CD4-positive, alpha-beta memory T cell (primary cell): Measurements from ENCODE around the gene NFATC1. TPM values are rescaled to one million over a fixed set of nuclear protein-coding genes. Genes with fewer than 3 reads are reported as not detected.

Experiments
- CTCF ChIA-PET: fragments of 350-600 bp; sonication (Branson Sonifier 250); formaldehyde crosslinking; loops from one replicate; lab custom pipeline; 2021; ENCODE audit warnings: inconsistent platforms; ENCODE audit not compliant: partially characterized antibody; lab: Charles Lee
- POLR2A ChIA-PET: fragments of 350-600 bp; sonication (Branson Sonifier 250); formaldehyde crosslinking; loops from one replicate; lab custom pipeline; 2021; ENCODE audit not compliant: partially characterized antibody; lab: Charles Lee
- DNase-seq, 5 donors: peaks; one replicate each; pipeline versions ENCODE4 v3.0.0 to v3.0.0-alpha.2; 2020 to 2022; ENCODE audit warnings: mixed read lengths in 1 of 5
- H3K27ac ChIP-seq: one replicate; pipeline ENCODE4 v1.7.0; 2013; ENCODE audit warnings: low read depth, low read length
- H3K27me3 ChIP-seq: 2 replicates; pipeline ENCODE4 v1.7.0; 2013; ENCODE audit warnings: mild to moderate bottlenecking, low read length, moderate library complexity; ENCODE audit not compliant: insufficient read depth
- H3K36me3 ChIP-seq: 2 replicates; pipeline ENCODE4 v1.7.0; 2013; ENCODE audit warnings: mild to moderate bottlenecking, low read length, moderate library complexity; ENCODE audit not compliant: insufficient read depth
- H3K4me1 ChIP-seq: 2 replicates; pipeline ENCODE4 v1.7.0; 2013; ENCODE audit warnings: mild to moderate bottlenecking, low read length, moderate library complexity; ENCODE audit not compliant: insufficient read depth
- H3K4me3 ChIP-seq, 2 donors: one replicate each; pipeline ENCODE4 v1.7.0; 2013; ENCODE audit warnings: low read length in 2 of 2, mild to moderate bottlenecking in 1 of 2
- H3K9me3 ChIP-seq, 2 donors: one replicate each; pipeline ENCODE4 v1.7.0; 2013; ENCODE audit warnings: low read length in 2 of 2, control low read depth in 1 of 2; ENCODE audit not compliant: control insufficient read depth in 1 of 2
- H3K27ac Mint-ChIP-seq, 7 donors: one replicate each; pipeline ENCODE4 v1.8.0; 2020 to 2021; ENCODE audit warnings: mixed read lengths in 7 of 7, mild to moderate bottlenecking in 6 of 7, inconsistent platforms in 3 of 7, moderate library complexity in 3 of 7
- H3K27me3 Mint-ChIP-seq, 2 donors: one replicate each; pipeline ENCODE4 v1.8.0; 2020 to 2021; ENCODE audit warnings: mixed read lengths in 2 of 2
- H3K36me3 Mint-ChIP-seq, 2 donors: one replicate each; pipeline ENCODE4 v1.8.0; 2020 to 2021; ENCODE audit warnings: mixed read lengths in 2 of 2, inconsistent platforms in 1 of 2, mild to moderate bottlenecking in 1 of 2
- H3K4me1 Mint-ChIP-seq, 4 donors: one replicate each; pipeline ENCODE4 v1.8.0; 2020 to 2021; ENCODE audit warnings: mixed read lengths in 4 of 4, mild to moderate bottlenecking in 1 of 4
- H3K4me3 Mint-ChIP-seq, 8 donors: one replicate each; pipeline ENCODE4 v1.8.0; 2020 to 2021; ENCODE audit warnings: mixed read lengths in 8 of 8, mild to moderate bottlenecking in 7 of 8, moderate library complexity in 6 of 8, inconsistent platforms in 3 of 8
- H3K9me3 Mint-ChIP-seq, 8 donors: one replicate each; pipeline ENCODE4 v1.8.0; 2020 to 2021; ENCODE audit warnings: mixed read lengths in 8 of 8, mild to moderate bottlenecking in 5 of 8, inconsistent platforms in 3 of 8, moderate library complexity in 1 of 8
- intact Hi-C: fragments of 100-400 bp; cut with micrococcal nuclease; formaldehyde crosslinking; loops from one replicate; pipeline ENCODE4 v1.15.1; 2023
- polyA plus RNA-seq, 2 donors: library from polyadenylated mRNA; unstranded; fragments of 300-500 nt; fragmentation: Illumina TruSeq; gene quantifications; one replicate each; pipeline ENCODE4 v1.2.3, GENCODE V29; 2021
- total RNA-seq, 2 experiments: library from RNA; stranded (reverse); gene quantifications; one replicate each; pipeline ENCODE4 v1.2.3, GENCODE V29; 2021

NFATC1 gene
- total and polyA plus RNA-seq, 4 experiments from 2014 or later, result 15.3 to 69.6 (median 54.9) TPM

- POLR2A ChIA-PET, result no interaction called here
- no peaks in the 10 kb centered on the region for H3K9me3 ChIP-seq
- H3K36me3 ChIP-seq, result peaks cover 3% of the 10 kb centered on the region
- Mint-ChIP-seq H3K9me3 (no peaks in the 10 kb centered on the region), H3K36me3 (peaks cover 0 to 43% of the 10 kb centered on the region in 2 donors), H3K27me3 (no peaks in the 10 kb centered on the region), H3K27ac (peak overlapping the region in 2 of 7 donors; percentile 36 to 64), H3K4me1 (peaks cover 20 to 53% (median 38%) of the 10 kb centered on the region in 4 donors), H3K4me3 (no peak overlapping the region)
- no peak overlapping the region for H3K4me3 ChIP-seq
- DNase-seq, result no peak
- H3K4me1 ChIP-seq, result peaks cover 12% of the 10 kb centered on the region
- CTCF ChIA-PET, result interaction anchor here (1.3 to 1.6 kb wide), 2 partner anchors 12 to 42 kb away, joined by 4 read pairs; no protein-coding TSS in a partner anchor
- no peak overlapping the region for H3K27ac ChIP-seq
- intact Hi-C loops, result no loop called here
- H3K27me3 ChIP-seq, result no peaks in the 10 kb centered on the region
Measured at GRCh38 chr18:79442508-79443221, 46.9 kb downstream of the NFATC1 start.

- CTCF ChIA-PET, result interaction anchor here (0.8 to 0.9 kb wide), 2 partner anchors 63 to 79 kb away, joined by 3 read pairs; no protein-coding TSS in a partner anchor
- no peaks in the 10 kb centered on the region for H3K27me3 Mint-ChIP-seq
Measured at GRCh38 chr18:79445221-79445620, 49.5 kb downstream of the NFATC1 start.

GRCh38 chr18:79445696-79446561 lies 50.2 kb downstream of the NFATC1 start:
- no peak overlapping the region for H3K4me3 ChIP-seq
- H3K36me3 ChIP-seq, result peaks cover 16% of the 10 kb centered on the region
- peaks cover 7 to 28% (median 19%) of the 10 kb centered on the region in 4 donors for H3K4me1 Mint-ChIP-seq
- POLR2A ChIA-PET, result no interaction called here
- no peak for DNase-seq
- H3K9me3 ChIP-seq, result no peaks in the 10 kb centered on the region
- no peaks in the 10 kb centered on the region for H3K27me3 Mint-ChIP-seq
- H3K4me1 ChIP-seq, result no peaks in the 10 kb centered on the region
- H3K36me3 Mint-ChIP-seq, result peaks cover 5 to 48% of the 10 kb centered on the region in 2 donors
- CTCF ChIA-PET, result interaction anchor here (0.8 to 0.9 kb wide), 2 partner anchors 64 to 78 kb away, joined by 3 read pairs; no protein-coding TSS in a partner anchor
- H3K4me3 Mint-ChIP-seq, result no peak overlapping the region
- H3K27ac Mint-ChIP-seq, result peak overlapping the region; percentile 4 to 72 (median 48)
- intact Hi-C loops, result no loop called here
- no peak overlapping the region for H3K27ac ChIP-seq
- H3K27me3 ChIP-seq, result no peaks in the 10 kb centered on the region
- H3K9me3 Mint-ChIP-seq, result no peaks in the 10 kb centered on the region

More at GRCh38 chr18:79445221-79445620, 49.5 kb downstream of the NFATC1 start:
- Histone ChIP-seq H3K4me3 (no peak overlapping the region), H3K9me3 (no peaks in the 10 kb centered on the region), H3K36me3 (peaks cover 11% of the 10 kb centered on the region), H3K4me1 (no peaks in the 10 kb centered on the region), H3K27me3 (no peaks in the 10 kb centered on the region), H3K27ac (no peak overlapping the region)
- peaks cover 5 to 43% of the 10 kb centered on the region in 2 donors for H3K36me3 Mint-ChIP-seq
- POLR2A ChIA-PET, result no interaction called here
- DNase-seq, result no peak
- H3K4me3 Mint-ChIP-seq, result no peak overlapping the region
- H3K9me3 Mint-ChIP-seq, result no peaks in the 10 kb centered on the region
- intact Hi-C loops, result no loop called here
- H3K27ac Mint-ChIP-seq, result peak overlapping the region in 3 of 7 donors; percentile 55 to 65 (median 64)
- peaks cover 7 to 28% (median 20%) of the 10 kb centered on the region in 4 donors for H3K4me1 Mint-ChIP-seq

GRCh38 chr18:79446931-79447330 lies 51.2 kb downstream of the NFATC1 start:
- Mint-ChIP-seq H3K36me3 (peaks cover 9 to 52% of the 10 kb centered on the region in 2 donors), H3K4me3 (no peak overlapping the region), H3K4me1 (peaks cover 5 to 21% (median 14%) of the 10 kb centered on the region in 4 donors), H3K27ac (peak overlapping the region in 1 of 7 donors; percentile 68), H3K27me3 (no peaks in the 10 kb centered on the region), H3K9me3 (no peaks in the 10 kb centered on the region)
- H3K4me3 ChIP-seq, result no peak overlapping the region
- H3K27me3 ChIP-seq, result no peaks in the 10 kb centered on the region
- ChIA-PET CTCF (no interaction called here), POLR2A (no interaction called here)
- intact Hi-C loops, result no loop called here
- no peak for DNase-seq
- no peaks in the 10 kb centered on the region for H3K9me3 ChIP-seq
- no peaks in the 10 kb centered on the region for H3K4me1 ChIP-seq
- H3K36me3 ChIP-seq, result peaks cover 21% of the 10 kb centered on the region
- no peak overlapping the region for H3K27ac ChIP-seq

- Mint-ChIP-seq H3K9me3 (no peaks in the 10 kb centered on the region), H3K27ac (peak overlapping the region in 3 of 7 donors; percentile 6 to 68 (median 26)), H3K27me3 (no peaks in the 10 kb centered on the region), H3K36me3 (peaks cover 9 to 56% of the 10 kb centered on the region in 2 donors), H3K4me3 (no peak overlapping the region), H3K4me1 (peaks cover 5 to 16% (median 14%) of the 10 kb centered on the region in 4 donors)
- H3K4me1 ChIP-seq, result no peaks in the 10 kb centered on the region
- intact Hi-C loops, result no loop called here
- no peak overlapping the region for H3K4me3 ChIP-seq
- peaks cover 28% of the 10 kb centered on the region for H3K36me3 ChIP-seq
- DNase-seq, result no peak
- H3K27me3 ChIP-seq, result no peaks in the 10 kb centered on the region
- ChIA-PET POLR2A (no interaction called here), CTCF (no interaction called here)
- no peak overlapping the region for H3K27ac ChIP-seq
- H3K9me3 ChIP-seq, result no peaks in the 10 kb centered on the region
Measured at GRCh38 chr18:79447703-79448367, 52.1 kb downstream of the NFATC1 start.

- ChIA-PET CTCF (no interaction called here), POLR2A (no interaction called here)
- intact Hi-C loops, result no loop called here
Measured at GRCh38 chr18:79448621-79449020, 52.9 kb downstream of the NFATC1 start.

More at GRCh38 chr18:79448621-79449020, 52.9 kb downstream of the NFATC1 start:
- Histone ChIP-seq H3K9me3 (no peaks in the 10 kb centered on the region), H3K27me3 (no peaks in the 10 kb centered on the region), H3K4me1 (no peaks in the 10 kb centered on the region), H3K27ac (no peak overlapping the region), H3K4me3 (no peak overlapping the region), H3K36me3 (peaks cover 36% of the 10 kb centered on the region)
- DNase-seq, result no peak
- H3K27me3 Mint-ChIP-seq, result no peaks in the 10 kb centered on the region
- H3K36me3 Mint-ChIP-seq, result peaks cover 12 to 60% of the 10 kb centered on the region in 2 donors
- no peak overlapping the region for H3K4me3 Mint-ChIP-seq
- H3K9me3 Mint-ChIP-seq, result no peaks in the 10 kb centered on the region
- peaks cover 5 to 12% (median 11%) of the 10 kb centered on the region in 4 donors for H3K4me1 Mint-ChIP-seq
- peak overlapping the region in 2 of 7 donors; percentile 23 to 31 for H3K27ac Mint-ChIP-seq
